Esophagus squamous epithelium (tissue), 5 donors: ENCODE data around the gene TRAM2. TPM values are rescaled to one million over a fixed set of nuclear protein-coding genes. Genes with fewer than 3 reads are reported as not detected.
A peak's percentile ranks its signal among the peaks of the same experiment; 100 is the strongest.

Experiments used
- DNase-seq: peaks from one replicate; lab custom pipeline; 2025; lab: John Stamatoyannopoulos, UW
- H3K27ac ChIP-seq, 4 donors: fragments of 200-600 bp; sonication (generic); one replicate each; pipeline ENCODE4 v1.5.1; 2016 to 2019; ENCODE audit warnings: mild to moderate bottlenecking in 1 of 4
- H3K27me3 ChIP-seq, 4 donors: fragments of 200-600 bp; sonication (generic); 1 replicate in 3 of 4; 2 replicates in 1 of 4; pipeline versions ENCODE4 v1.5.1 to v1.6.0; 2017 to 2021; ENCODE audit warnings: antibody characterized with exemption in 1 of 4
- H3K36me3 ChIP-seq, 3 donors: fragments of 200-600 bp; sonication (generic); one replicate each; pipeline ENCODE4 v1.5.1; 2016 to 2019
- H3K4me1 ChIP-seq, 3 donors: fragments of 200-600 bp; sonication (generic); one replicate each; pipeline ENCODE4 v1.5.1; 2017 to 2019
- H3K4me3 ChIP-seq, 4 donors: fragments of 200-600 bp; sonication (generic); 1 replicate in 3 of 4; 2 replicates in 1 of 4; pipeline ENCODE4 v1.5.1; 2016 to 2019; ENCODE audit warnings: mild to moderate bottlenecking in 2 of 4, moderate library complexity in 1 of 4
- H3K9me3 ChIP-seq, 3 donors: fragments of 200-600 bp; sonication (generic); one replicate each; pipeline ENCODE4 v1.5.1; 2016 to 2019
- CTCF ChIP-seq, 6 experiments: fragments of 450-650 bp in 4 of 6; fragments of 200-600 bp in 2 of 6; sonication (generic) in 2 of 6; IDR thresholded peaks; one replicate each; pipeline ENCODE4 v1.5.1; 2016 to 2019; ENCODE audit warnings: antibody characterized with exemption in 6 of 6, mild to moderate bottlenecking in 4 of 6, moderate library complexity in 4 of 6
- POLR2A ChIP-seq, 4 donors: fragments of 450-650 bp; IDR thresholded peaks; one replicate each; pipeline ENCODE4 v1.6.1; 2017; ENCODE audit warnings: antibody characterized with exemption in 4 of 4, mild to moderate bottlenecking in 4 of 4, moderate library complexity in 3 of 4
- WGBS, 2 donors: methylation state at CpG; one replicate each; pipeline ENCODE4 v1.1.5; 2018; 5-methylcytosine and 5-hydroxymethylcytosine counted together
- intact Hi-C: fragments of 100-400 bp; cut with DNase I; formaldehyde crosslinking; loops from one replicate; pipeline ENCODE4 v1.15.0; 2022
- total RNA-seq, 4 donors: library from RNA; depleted of rRNA; stranded (reverse); fragments of >200 nt; gene quantifications; one replicate each; pipeline ENCODE4 v1.1.0, GENCODE V29; 2016
- donor health status: DM: yes; HTN: yes; CAD: no.

TRAM2 gene
- total RNA-seq, 4 donors from 2014 or later: 2.3 to 8.6 (median 5.3) TPM

GRCh38 chr6:52550014-52550575 is 26.8 kb downstream of the TRAM2 start:
- no peak overlapping the region for H3K4me3 ChIP-seq
- no peak for DNase-seq
- H3K36me3 ChIP-seq: no peaks in the 10 kb centered on the region
- no peaks in the 10 kb centered on the region for H3K9me3 ChIP-seq
- WGBS, 2 donors: 74 to 83% methylated on average over 6 of the region's 6 CpGs
- no peaks in the 10 kb centered on the region for H3K27me3 ChIP-seq
- H3K4me1 ChIP-seq: peaks cover 17 to 65% (median 23%) of the 10 kb centered on the region in 3 donors
- intact Hi-C loops: no loop called here
- H3K27ac ChIP-seq: peak overlapping the region in 1 of 4 donors; percentile 1
- TF ChIP-seq POLR2A (IDR thresholded peaks at IDR 0.05) (no peak), CTCF (IDR thresholded peaks at IDR 0.05) (no peak)

GRCh38 chr6:52549428-52549827 is 27.4 kb downstream of the TRAM2 start:
- TF ChIP-seq CTCF (IDR thresholded peaks at IDR 0.05) (no peak), POLR2A (IDR thresholded peaks at IDR 0.05) (no peak)
- intact Hi-C loops: no loop called here
- Histone ChIP-seq H3K27ac (peak overlapping the region in 1 of 4 donors; percentile 1), H3K4me1 (peaks cover 17 to 70% (median 26%) of the 10 kb centered on the region in 3 donors), H3K27me3 (no peaks in the 10 kb centered on the region), H3K36me3 (no peaks in the 10 kb centered on the region), H3K9me3 (no peaks in the 10 kb centered on the region), H3K4me3 (no peak overlapping the region)
- DNase-seq: no peak
- WGBS, 2 donors: 82 to 85% methylated on average over 4 of the region's 4 CpGs

- Histone ChIP-seq H3K9me3 (no peaks in the 10 kb centered on the region), H3K36me3 (no peaks in the 10 kb centered on the region), H3K4me3 (no peak overlapping the region), H3K4me1 (peaks cover 17 to 74% (median 30%) of the 10 kb centered on the region in 3 donors), H3K27me3 (no peaks in the 10 kb centered on the region), H3K27ac (no peak overlapping the region)
- DNase-seq: no peak
- 95 to 97% methylated on average over 5 of the region's 5 CpGs for WGBS, 2 donors
- TF ChIP-seq POLR2A (IDR thresholded peaks at IDR 0.05) (no peak), CTCF (IDR thresholded peaks at IDR 0.05) (no peak)
- intact Hi-C loops: no loop called here
Observed at GRCh38 chr6:52548999-52549398, 27.9 kb downstream of the TRAM2 start.

- Histone ChIP-seq H3K27me3 (no peaks in the 10 kb centered on the region), H3K36me3 (no peaks in the 10 kb centered on the region), H3K4me1 (peaks cover 17 to 79% (median 35%) of the 10 kb centered on the region in 3 donors), H3K9me3 (no peaks in the 10 kb centered on the region), H3K4me3 (no peak overlapping the region), H3K27ac (no peak overlapping the region)
- no peak for TF ChIP-seq CTCF (IDR thresholded peaks at IDR 0.05)
- TF ChIP-seq POLR2A (IDR thresholded peaks at IDR 0.05): no peak
- no peak for DNase-seq
- intact Hi-C loops: no loop called here
- WGBS, 2 donors: 54 to 88% methylated on average over 7 of the region's 7 CpGs
Observed at GRCh38 chr6:52548353-52548713, 28.5 kb downstream of the TRAM2 start.

GRCh38 chr6:52547647-52548352 is 29.1 kb downstream of the TRAM2 start:
- intact Hi-C loops: no loop called here
- TF ChIP-seq POLR2A (IDR thresholded peaks at IDR 0.05) (no peak), CTCF (IDR thresholded peaks at IDR 0.05) (no peak)
- no peak overlapping the region for H3K4me3 ChIP-seq
- no peak for DNase-seq
- WGBS, 2 donors: 80 to 91% methylated on average over 4 to 8 of the region's 9 CpGs
- peak overlapping the region in 1 of 4 donors; percentile 13 for H3K27ac ChIP-seq
- H3K9me3 ChIP-seq: no peaks in the 10 kb centered on the region
- H3K36me3 ChIP-seq: no peaks in the 10 kb centered on the region
- peaks cover 17 to 79% (median 35%) of the 10 kb centered on the region in 3 donors for H3K4me1 ChIP-seq
- no peaks in the 10 kb centered on the region for H3K27me3 ChIP-seq
